HFFc6 (cell line): ENCODE measurements around the gene NINJ1. TPM values are rescaled to one million over a fixed set of nuclear protein-coding genes. Genes with fewer than 3 reads are reported as not detected.

ENCODE experiments used
- DNase-seq: peaks from one replicate; pipeline ENCODE4 v3.0.0-alpha.2; 2018
- H3K27ac Mint-ChIP-seq: 2 replicates; pipeline ENCODE4 v1.8.0; 2020; ENCODE audit warnings: mild to moderate bottlenecking, mixed read lengths
- H3K27me3 Mint-ChIP-seq: 2 replicates; pipeline ENCODE4 v1.8.0; 2021; ENCODE audit warnings: mild to moderate bottlenecking, moderate library complexity, mixed read lengths; ENCODE audit not compliant: insufficient read depth
- H3K36me3 Mint-ChIP-seq: 2 replicates; pipeline ENCODE4 v1.8.0; 2021; ENCODE audit warnings: low read depth, mixed read lengths
- H3K4me1 Mint-ChIP-seq: 2 replicates; pipeline ENCODE4 v1.8.0; 2020; ENCODE audit warnings: low read depth, mixed read lengths
- H3K4me3 Mint-ChIP-seq: 2 replicates; pipeline ENCODE4 v1.8.0; 2020; ENCODE audit warnings: mild to moderate bottlenecking, moderate library complexity, mixed read lengths
- H3K9me3 Mint-ChIP-seq: 2 replicates; pipeline ENCODE4 v1.8.0; 2020; ENCODE audit warnings: mild to moderate bottlenecking, mixed read lengths
- total RNA-seq, 6 experiments: library from RNA; stranded (reverse); fragmentation: NEBNext Ultra II Directional; extraction: Animal tissue kit (Norgen Biotek cat#: 25700); gene quantifications; 2 replicates in 1 of 6; 3 replicates in 5 of 6; pipeline ENCODE4 v1.2.3, GENCODE V29; 2021
- TF ChIP-seq, protein P1 (sequence below): fragments of 200-600 bp; sonication (generic); IDR thresholded peaks from 2 replicates; pipeline ENCODE4 v1.5.0; 2021; ENCODE audit warnings: antibody characterized with exemption, mild to moderate bottlenecking

NINJ1 gene
- total RNA-seq, 6 experiments from 2014 or later, result 23.2 to 28.0 (median 25.6) TPM

DNA sequence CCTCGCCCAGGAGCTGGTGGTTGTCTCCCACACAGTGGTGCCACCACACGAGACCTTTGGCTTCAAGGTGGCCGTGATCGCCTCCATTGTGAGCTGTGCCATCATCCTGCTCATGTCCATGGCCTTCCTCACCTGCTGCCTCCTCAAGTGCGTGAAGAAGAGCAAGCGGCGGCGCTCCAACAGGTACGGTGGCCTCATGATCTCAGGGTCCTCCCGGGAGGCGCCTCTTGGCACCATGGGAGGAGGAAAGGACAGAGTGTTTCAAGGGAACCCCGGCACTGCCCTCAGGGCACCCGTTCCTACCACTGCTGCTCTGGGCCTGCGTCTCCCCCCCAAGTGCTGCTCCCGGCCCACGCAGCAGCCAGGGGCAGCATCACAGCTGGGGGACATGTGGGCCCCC lies 56.2 kb downstream of the NINJ1 start:
- Mint-ChIP-seq H3K36me3 (no peaks in the 10 kb centered on the region), H3K4me3 (no peak overlapping the region), H3K9me3 (no peaks in the 10 kb centered on the region), H3K27me3 (peaks cover 2% of the 10 kb centered on the region; the same call in 1 of the 2 replicates), H3K27ac (no peak overlapping the region), H3K4me1 (peaks cover under 1% of the 10 kb centered on the region; the same call in 1 of the 2 replicates)
- TF ChIP-seq, protein P1, sequence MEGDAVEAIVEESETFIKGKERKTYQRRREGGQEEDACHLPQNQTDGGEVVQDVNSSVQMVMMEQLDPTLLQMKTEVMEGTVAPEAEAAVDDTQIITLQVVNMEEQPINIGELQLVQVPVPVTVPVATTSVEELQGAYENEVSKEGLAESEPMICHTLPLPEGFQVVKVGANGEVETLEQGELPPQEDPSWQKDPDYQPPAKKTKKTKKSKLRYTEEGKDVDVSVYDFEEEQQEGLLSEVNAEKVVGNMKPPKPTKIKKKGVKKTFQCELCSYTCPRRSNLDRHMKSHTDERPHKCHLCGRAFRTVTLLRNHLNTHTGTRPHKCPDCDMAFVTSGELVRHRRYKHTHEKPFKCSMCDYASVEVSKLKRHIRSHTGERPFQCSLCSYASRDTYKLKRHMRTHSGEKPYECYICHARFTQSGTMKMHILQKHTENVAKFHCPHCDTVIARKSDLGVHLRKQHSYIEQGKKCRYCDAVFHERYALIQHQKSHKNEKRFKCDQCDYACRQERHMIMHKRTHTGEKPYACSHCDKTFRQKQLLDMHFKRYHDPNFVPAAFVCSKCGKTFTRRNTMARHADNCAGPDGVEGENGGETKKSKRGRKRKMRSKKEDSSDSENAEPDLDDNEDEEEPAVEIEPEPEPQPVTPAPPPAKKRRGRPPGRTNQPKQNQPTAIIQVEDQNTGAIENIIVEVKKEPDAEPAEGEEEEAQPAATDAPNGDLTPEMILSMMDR, result no peak
- no peak for DNase-seq

DNA sequence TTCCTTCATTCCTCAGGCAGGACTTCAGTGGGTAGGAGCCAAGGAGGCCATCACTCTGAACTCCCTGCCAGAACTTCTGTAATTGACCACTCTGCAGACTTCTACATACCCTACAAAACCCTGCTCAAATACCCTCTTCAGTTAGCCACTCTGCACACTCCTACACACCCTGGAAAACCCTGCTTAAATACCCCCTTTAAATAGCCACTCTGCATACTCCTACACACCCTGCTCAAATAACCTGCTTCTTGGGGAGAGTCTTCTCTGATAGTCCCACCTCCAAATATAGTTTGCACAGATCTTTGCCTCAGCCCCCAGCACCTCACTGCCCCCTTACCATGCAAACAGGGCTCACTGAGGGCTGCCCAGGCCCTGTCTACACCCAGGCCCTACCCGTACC lies 56.7 kb downstream of the NINJ1 start:
- Mint-ChIP-seq H3K27me3 (peaks cover 5% of the 10 kb centered on the region), H3K27ac (no peak overlapping the region), H3K36me3 (no peaks in the 10 kb centered on the region), H3K9me3 (no peaks in the 10 kb centered on the region), H3K4me3 (no peak overlapping the region), H3K4me1 (peaks cover 5% of the 10 kb centered on the region; the same call in 1 of the 2 replicates)
- TF ChIP-seq, protein P1, result no peak
- no peak for DNase-seq

DNA sequence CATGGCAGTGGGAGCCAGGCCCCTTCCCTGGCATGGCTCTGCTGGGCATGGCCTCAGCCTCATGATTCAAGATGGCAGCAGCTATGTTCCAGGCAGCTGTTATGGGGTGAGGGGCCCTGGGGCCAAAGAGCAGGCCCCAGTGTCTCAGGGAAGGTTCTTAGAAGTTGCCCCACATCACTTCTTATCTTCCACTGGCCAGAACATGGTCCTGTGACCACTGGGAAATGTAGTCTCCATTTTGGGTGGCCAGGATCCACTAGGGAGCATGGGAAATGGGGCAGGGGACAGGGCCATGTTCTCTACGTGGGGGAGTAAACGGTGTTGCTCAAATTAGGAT lies 57.3 kb downstream of the NINJ1 start:
- no peaks in the 10 kb centered on the region for H3K9me3 Mint-ChIP-seq
- TF ChIP-seq, protein P1, result no peak
- peaks cover 5% of the 10 kb centered on the region; the same call in 1 of the 2 replicates for H3K4me1 Mint-ChIP-seq
- no peaks in the 10 kb centered on the region for H3K36me3 Mint-ChIP-seq
- H3K27ac Mint-ChIP-seq, result no peak overlapping the region
- H3K4me3 Mint-ChIP-seq, result no peak overlapping the region
- no peak for DNase-seq
- peaks cover 6% of the 10 kb centered on the region for H3K27me3 Mint-ChIP-seq

DNA sequence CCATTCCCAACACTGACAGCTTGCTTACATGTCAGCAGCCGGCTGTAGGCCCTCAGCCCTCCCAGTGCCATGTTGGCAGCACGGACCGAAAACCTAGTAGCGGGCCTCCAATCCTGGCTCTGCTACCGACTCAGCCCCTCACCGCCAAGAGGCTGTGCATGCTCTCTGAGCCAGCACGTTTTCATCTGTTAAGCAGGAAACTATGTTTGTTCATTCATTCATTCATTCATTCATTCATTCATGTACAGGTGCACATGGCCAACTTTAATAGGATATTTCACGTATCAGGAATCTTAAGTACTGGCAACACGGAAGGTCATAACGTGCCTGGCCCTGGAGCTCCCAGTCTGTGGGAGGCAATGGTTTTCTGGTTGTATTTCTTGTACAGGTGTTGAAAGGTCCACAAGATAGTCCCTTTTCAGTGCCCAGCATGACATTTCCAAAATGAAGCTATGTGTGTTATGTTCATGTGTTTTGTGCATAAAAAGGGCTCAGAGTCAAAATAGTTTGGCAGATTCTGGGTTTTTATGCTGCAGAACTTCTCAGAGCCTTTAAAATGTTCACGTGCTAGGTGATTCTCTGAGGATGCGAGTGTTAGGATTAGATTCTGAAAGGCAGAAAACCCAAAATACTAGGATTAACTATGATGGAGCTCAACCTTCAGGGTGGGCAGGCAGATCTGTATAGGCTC lies 57.8 kb downstream of the NINJ1 start:
- Mint-ChIP-seq H3K9me3 (no peaks in the 10 kb centered on the region), H3K27me3 (peaks cover 6% of the 10 kb centered on the region), H3K36me3 (no peaks in the 10 kb centered on the region), H3K4me1 (peaks cover 5% of the 10 kb centered on the region; the same call in 1 of the 2 replicates), H3K4me3 (no peak overlapping the region), H3K27ac (no peak overlapping the region)
- DNase-seq, result no peak
- TF ChIP-seq, protein P1, result no peak

DNA sequence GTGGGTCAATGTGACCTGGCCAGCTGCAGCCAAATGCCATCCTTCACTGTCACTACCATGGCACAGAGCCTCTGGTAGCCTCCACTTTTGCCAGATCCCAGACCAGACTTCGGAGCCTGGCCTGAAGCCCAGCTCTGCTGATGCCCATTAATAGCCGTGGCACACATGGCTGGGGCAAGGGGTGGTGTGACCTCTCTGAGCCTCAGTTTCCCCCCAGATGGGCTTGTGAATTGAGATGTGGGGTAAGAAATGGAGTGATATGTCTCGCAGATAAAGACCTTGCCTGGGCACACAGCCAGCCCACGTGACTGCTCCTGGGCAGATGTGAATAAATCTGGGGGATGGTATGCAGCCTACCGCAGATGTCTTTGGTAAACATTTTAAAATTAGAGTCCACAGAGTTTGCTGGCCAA lies 61.7 kb downstream of the NINJ1 start:
- no peaks in the 10 kb centered on the region for H3K9me3 Mint-ChIP-seq
- peaks cover 5% of the 10 kb centered on the region; the same call in 1 of the 2 replicates for H3K4me1 Mint-ChIP-seq
- H3K27me3 Mint-ChIP-seq, result peaks cover 6% of the 10 kb centered on the region; the same call in 1 of the 2 replicates
- DNase-seq, result no peak
- H3K4me3 Mint-ChIP-seq, result no peak overlapping the region
- H3K36me3 Mint-ChIP-seq, result no peaks in the 10 kb centered on the region
- TF ChIP-seq, protein P1, result no peak
- H3K27ac Mint-ChIP-seq, result no peak overlapping the region

Other genes starting within 250 kb of the NINJ1 start
- gene FGD3, start 186.7 kb downstream of the NINJ1 start, total RNA-seq, result not detected
- under 1 TPM in 2 of 6 experiments, not detected in 4; 0.28 to 0.76 TPM for gene SUSD3, start 75.5 kb downstream of the NINJ1 start, total RNA-seq
- gene CARD19, start 38.0 kb downstream of the NINJ1 start, total RNA-seq, result 10 to 100 TPM; 35.3 to 40.6 (median 37.9) TPM
- gene WNK2, start 49.9 kb upstream of the NINJ1 start, total RNA-seq, result not detected